Measurements from ENCODE around the gene CD36.
A peak's percentile ranks its signal among the peaks of the same experiment; 100 is the strongest.

CD36 gene

DNA sequence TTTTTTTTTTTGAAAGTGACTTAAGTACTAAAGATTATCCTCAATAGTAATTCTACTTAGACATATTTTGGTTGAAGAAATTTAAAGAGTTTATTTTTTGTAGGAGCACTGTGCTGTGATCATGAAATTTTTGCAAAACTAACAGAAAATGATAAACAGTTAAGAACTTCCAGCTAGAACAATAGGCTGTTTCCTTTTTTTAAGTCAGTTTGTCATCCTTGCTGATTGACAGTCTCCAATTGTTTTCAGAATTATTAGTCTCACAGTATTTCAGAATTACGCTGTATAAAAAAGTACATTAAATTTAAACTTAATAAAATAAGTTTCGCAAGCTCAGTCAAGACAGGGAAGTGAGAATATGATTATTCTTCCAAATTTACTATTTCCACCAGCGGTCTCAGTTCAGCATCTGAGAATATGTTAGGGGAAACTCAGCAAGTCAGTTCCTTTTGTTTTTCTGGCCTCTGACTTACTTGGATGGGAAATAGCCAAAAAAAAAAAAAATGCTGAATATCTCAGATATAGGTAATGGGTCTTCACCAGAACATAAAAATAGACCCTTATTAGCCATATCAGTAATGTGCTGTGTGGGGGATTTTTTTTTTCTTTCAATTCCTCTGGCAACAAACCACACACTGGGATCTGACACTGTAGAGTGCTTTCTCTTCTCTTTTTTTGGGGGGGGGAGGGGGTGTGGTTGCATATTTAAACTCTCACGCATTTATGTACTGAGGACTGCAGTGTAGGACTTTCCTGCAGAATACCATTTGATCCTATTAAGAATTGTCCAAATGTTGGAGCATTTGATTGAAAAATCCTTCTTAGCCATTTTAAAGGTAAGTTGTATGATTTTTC is at the start of gene CD36:
Gene CD36, plus strand, starts transcription at position 732 of the 855 bp plus-strand sequence. CDS start 8,099 bp downstream, outside the sequence.
- DNase-seq, result peak; percentile 92

DNA sequence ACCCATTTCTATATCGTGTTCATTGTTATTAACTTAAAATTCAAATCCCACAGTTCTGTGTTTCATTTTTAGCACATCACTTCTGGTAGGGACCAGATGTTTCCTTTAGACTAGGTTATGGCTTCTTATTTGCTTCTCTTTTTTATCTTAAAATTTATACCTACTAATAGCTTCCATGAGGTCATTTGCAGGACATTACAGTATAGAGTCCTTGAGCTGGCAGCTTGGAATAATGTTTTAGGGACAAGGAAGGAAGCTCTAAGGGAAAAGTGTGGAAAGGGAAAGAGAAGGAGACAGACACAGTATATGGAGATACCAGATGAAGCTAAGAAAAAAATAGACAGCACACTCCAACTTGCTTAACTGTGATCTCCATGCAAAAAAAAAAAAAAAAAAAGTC is 48.8 kb upstream of the CD36 start:
- DNase-seq, result no peak

DNA sequence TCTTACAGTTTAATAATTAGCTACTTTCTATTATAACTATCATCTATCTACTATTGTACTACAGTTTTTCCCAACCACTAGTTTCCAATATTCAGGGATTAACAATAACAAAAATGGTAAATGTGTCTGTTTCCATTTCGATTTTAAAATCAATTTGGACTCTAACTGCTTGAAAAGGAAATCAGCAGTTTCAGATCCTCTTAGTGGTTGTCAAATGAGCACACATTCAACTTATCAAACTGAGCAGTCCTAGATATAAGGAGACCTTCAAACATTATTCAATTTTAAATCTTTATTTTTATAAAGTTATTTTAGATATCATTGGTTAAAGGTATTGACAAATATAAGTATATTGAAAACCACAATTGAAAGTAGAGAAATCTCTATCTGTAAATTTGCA is 46.8 kb upstream of the CD36 start:
- DNase-seq, result peak; percentile 43

DNA sequence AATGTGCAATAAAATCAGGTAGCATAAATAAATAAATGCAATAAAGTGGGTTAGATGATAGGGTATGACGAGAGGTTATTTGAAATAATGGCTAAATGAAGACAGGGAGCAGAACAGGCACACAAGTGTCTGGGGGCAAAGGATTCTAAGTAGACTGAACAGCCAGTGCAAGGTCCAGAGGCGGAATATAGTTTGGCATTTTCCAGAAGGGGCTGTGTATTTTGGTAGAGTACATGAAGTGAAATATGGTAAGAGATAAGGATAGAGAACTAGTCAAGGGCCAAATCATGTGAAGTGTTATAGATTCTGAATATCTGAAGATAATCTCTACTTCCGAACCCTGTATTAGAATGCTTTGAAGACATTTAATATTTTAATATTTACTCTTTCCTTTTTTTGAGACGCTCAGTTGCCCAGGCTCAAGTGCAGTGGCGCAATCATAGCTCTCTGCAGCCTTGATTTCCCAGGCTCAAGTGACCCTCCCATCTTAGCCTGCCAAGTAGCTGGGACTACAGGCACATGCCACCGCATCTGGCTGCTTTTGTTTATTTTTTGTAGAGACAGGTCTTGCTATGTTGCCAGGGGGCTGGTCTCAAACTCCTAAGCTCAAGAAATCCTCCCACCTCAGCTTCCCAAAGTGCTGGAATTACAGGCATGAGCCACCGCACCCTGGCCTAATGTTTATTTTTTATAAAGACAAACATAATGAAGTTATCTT is 44.4 kb upstream of the CD36 start:
- no peak for DNase-seq

DNA sequence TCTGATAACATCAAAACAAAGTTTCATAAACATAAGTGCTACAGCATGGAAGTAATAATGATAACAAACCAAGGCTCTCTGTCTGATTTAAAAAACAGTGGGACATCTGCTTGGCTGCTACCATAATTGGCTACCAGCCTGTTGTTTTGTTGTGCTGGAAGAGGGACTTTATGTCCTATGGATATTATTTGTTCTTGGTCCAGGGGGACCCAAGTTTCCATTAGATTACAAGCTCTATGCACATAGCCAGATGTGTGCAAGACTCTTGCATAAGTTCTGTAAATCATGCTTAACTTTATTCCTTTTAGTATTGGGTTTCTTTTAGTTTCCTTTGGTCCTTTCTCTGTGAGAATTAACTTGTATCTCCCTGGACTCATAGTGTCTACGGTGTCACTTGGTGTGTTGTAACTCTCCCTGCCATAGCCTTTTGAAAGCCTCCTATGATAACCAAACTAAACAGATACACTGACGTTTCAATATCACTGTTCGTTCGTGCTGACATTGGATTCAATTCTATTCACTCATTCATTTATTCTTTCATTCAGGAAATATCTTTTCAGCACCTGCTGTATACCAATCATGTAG is 41.4 kb upstream of the CD36 start:
- DNase-seq, result no peak

DNA sequence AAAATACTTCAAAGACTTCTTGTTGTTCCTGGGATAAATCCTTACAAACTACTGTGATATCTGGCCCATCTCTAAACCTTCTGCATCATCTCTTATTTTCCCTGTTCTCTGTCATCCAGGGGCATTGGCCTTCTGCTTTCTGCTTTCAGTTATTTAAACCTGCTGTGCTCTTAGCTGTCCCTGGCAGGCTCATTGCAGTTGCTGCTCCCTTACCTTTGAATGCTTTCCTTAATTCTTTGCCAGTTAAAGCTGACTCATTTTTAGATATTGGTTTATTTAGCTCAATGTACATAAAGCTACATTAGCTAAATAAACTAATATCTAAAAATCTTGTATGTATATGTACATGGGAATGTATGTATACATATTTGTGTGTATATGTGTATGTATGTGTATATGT is 40.6 kb upstream of the CD36 start:
- DNase-seq, result no peak

DNA sequence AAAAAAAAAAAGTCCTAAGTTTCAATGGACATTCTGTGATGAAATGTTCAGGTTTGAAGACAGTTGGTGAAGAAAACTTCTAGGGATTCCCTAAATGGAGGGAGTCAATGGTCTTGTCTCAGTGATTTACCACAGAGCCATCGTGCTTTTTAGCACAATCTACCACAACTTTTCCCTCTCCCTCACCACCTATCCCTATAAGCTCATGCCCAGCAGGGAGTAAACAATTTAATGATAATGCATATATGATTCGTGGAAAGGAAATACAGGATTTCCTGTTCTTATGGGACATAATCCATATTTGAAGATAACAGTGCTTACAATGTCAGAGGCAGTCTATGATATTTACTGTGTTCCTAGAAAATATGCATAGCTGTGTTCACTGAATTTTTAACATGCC is 38.4 kb upstream of the CD36 start:
- no peak for DNase-seq

DNA sequence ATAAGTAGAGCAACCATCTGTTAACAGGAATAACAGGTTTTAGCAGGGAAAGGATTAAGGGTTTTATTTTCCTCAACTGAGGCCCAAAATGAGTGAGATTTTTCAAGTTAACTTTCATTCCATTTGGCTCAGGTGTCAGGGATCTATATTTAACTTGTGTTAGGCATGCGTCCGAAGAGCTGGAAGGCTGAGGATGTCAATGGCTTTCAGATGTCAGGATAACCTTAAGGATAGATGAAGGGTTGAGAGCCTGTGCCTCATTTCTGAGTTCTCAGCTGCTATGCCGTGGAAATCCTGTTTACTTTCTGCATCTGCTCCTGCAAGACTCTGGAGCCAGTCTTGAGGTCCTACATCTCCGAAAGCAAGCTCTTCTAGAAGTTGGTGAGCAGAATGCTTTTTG is 36.4 kb upstream of the CD36 start:
- DNase-seq, result no peak

DNA sequence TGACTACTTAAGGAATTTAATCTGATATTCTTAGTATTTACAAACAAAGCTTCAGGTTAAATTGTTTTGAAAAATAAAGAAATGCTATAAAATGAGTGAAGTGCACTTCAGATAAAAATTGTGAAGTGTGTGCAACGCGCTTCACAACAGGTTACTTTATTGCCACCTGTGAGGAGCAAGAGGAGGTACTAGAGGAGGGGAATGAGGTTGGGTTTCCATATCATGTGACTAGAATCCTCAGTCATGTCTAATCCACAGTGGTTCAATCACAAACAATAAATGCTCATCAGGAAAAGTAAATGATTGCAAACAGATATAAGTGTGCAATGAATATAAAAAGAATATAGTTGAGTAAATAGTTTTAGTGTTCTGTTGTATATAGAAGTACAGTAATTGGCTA is 34.5 kb upstream of the CD36 start:
- no peak for DNase-seq

DNA sequence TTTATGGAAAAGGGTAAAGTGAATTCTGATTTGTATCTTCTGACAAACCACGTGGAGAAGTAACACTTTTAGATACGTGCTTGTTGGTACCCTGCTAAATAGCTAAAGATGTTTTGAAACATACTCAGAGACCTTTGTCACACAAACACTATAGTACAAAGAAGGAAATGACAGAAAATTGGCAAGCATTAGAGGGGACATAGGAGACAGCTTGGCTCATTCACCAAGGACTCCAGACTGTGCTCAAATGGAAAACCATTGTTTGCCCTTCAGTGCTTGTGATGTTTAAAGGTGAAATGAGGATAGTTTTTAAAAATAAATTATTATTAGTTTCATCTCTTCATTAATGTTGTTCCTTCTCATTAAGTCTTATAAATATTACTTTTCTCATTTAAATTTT is 34.0 kb upstream of the CD36 start:
- DNase-seq, result no peak

DNA sequence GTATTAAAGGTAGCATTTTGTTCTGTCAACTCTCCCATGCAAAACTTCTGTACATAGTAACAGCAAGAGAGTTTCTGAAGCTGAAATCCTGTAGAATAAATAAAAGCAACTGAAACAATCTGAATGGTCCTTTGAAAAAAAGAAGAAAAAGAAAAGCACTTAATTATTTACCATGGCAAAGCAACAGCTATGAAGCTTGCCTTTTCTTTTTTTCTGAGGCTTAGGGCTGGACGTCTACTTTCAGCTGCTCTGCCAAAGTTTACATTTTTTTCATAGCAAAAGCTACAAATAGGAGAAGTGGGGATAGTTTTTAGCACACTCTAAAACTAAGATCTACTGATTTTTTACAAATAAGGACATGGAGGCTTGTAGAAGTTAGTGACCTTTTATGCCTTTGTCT is 31.3 kb upstream of the CD36 start:
- DNase-seq, result no peak

DNA sequence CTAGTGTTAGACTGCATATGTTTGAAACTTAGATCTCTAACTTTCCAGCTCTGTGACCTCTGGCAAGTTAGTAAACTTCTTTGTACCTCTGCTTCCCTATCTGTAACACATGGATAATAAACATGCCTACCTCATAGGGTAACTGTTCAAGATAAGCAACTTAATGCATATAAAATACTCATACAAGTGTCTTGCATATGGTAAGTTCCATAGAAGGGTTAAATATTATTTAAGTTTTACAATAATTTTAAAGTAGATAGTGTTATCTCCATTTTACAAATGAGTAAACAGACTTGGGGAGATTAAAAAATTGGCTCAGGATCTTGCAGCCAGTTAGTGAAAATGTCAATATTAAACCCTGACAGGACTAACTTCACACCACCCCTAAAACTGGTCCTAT is 30.1 kb upstream of the CD36 start:
- no peak for DNase-seq

DNA sequence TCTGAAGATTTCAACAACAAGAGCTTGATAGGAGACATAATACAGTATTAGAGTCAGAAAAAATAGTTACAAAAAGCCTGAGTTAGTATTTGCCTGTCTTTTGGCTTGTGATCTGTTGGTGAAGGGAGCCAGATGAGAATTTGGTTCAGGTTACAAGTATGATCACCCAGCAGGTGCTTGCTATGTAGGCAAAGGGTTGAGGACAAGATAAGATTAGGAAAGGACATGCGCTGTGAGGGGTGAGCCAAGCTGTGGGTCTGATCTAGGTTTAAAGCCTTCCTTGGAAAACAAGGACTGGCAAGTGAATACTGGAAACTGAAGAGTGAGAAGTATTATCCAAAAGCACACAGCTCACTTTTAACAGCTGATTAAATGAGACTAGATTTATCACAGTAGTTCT is 28.7 kb upstream of the CD36 start:
- DNase-seq, result no peak

DNA sequence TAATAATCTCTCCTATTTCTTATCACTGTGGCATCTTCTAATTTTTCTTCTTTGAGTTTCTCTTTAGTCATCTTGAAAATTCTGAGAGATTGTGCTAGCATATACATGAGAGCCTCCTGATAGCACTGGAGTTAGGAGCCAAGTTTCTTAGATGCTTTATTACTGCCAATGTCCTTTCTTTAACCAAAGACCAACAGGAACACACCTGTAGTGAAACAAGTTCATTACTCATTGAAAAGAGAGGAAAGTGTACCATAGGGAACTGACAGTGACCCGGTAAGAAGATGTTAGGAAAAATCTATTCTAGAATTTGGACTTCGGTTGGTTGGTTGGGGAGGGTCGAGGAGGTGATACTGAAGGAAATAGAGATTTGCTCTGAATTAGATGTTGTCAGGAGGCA is 27.1 kb upstream of the CD36 start:
- no peak for DNase-seq

DNA sequence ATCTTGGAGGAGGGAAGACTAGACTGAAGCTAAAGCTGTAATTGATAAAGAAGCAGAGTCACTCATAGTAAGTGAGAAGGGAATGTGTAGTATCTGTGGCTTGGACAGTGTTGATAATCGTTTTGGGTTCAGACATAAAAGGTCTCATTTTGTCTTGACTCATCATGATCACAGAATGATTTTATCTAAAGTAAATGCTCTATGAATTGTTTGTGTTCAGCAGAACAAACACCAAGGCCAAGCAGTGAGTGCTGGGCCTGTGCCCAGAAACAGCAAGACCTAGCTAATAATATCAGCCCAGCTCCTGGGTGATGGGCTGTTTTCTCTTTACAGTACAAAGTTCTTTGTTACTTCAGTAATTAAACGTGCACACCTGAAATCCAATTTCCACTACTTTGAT is 26.7 kb upstream of the CD36 start:
- DNase-seq, result no peak

DNA sequence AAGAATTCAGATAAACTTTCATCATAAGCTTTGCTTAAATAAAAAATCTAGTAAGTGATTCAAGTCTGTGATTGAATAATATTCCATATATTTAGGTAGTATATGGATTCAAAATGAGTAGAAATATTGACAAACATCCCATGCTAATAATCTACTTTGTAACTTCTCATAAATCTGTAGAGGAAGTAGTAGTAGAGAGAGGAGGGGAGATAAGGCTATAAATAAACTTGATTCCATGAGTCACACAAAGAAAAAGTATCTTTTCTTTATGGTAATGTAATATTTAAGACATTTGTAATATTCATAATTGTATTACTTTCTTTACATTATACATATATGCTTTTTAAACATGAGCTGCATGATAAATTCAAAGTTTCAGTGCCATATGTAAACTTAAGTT is 25.6 kb upstream of the CD36 start:
- DNase-seq, result no peak

DNA sequence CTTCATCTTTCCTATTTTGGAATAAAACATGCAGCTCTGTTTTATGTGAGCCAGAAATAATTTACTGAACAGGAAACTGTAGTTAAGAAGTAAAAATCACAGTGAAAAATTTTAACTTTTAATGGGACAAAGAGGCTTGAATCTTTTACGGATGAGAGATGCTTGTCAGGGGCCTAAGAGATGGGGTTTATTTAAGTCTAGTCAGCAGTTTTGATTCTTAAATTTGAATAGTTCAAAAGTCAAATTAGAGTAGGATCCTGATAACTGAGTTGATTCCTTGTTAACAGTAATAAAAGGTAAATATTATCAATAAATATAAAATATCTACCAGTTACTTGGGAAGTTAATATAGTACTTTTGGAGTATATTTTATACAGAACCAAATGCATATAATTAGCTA is 24.9 kb upstream of the CD36 start:
- no peak for DNase-seq

DNA sequence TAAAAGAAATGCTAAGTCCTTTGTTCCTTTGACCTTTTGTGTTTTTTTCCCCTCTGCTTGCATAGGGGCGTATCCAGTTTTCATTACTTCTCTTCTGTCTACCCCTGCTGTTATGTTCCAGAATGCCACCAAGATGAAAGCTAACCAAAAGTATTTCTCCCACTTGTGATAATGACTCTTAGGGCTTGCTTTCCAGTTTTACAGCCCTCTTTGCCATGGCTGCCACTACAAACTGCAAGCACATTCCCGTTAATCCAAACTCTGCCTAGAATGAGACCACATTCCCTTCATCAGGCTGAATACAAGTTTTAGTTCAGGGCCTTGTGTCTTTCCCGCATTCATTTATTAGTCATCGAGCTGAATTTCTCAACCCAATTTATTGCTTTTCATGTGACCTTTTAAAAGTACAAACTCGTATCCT is 23.6 kb upstream of the CD36 start:
- peak; percentile 46 for DNase-seq

DNA sequence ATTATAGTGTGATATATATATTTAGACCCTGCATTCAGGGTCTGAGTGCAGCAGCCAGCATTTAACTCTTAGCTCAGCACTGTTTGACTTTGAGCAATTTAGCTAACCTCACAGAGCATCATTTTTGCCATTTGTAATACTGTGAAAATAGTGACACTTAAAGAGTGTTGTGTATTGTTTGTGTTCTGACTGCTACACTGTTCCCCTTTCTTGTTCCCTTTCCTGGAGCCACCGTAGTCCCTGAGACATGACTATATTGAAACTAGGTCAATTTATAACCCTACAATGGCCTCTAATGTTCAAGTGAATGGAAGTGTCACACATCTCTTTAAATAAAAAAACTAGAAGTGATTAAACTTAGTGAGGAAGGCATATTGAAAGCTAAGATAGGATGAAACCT is 20.3 kb upstream of the CD36 start:
- DNase-seq, result peak; percentile 86

DNA sequence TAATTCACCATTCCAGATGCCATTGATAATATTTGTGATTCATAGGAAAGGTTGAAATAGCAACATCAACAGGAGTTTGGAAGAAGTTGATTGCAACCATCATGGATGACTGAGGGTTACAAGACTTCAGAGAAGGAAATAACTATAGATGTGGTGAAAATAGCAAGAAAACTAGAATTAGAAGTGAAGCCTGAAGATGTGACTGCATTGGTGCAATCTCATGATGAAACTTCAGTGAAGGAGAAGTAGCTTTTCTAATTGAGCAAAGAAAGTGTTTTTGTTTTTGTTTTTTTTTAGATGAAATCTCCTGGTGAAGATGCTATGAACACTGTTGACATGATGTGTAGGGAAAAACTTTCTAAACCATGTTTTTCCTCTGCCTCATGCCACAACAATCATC is 18.7 kb upstream of the CD36 start:
- peak; percentile 44 for DNase-seq

DNA sequence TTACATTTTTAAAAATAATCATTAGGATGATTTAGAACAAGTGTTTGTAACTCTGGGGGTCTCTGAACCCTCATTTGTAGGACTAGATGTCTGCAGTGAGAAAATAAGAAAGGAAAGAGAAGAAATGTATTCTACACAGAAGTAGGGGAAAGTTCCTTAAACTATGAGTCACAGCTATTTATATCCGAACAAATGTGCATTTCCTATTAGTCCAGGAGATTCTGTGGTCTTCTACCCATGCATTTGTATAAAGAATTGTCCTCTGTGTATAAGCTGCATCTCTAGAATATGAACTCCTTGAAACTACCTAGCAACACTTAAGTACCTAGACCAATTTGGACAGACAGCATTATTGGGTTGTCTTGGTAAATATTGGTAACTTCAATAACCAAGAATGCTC is 15.9 kb upstream of the CD36 start:
- peak; percentile 41 for DNase-seq

DNA sequence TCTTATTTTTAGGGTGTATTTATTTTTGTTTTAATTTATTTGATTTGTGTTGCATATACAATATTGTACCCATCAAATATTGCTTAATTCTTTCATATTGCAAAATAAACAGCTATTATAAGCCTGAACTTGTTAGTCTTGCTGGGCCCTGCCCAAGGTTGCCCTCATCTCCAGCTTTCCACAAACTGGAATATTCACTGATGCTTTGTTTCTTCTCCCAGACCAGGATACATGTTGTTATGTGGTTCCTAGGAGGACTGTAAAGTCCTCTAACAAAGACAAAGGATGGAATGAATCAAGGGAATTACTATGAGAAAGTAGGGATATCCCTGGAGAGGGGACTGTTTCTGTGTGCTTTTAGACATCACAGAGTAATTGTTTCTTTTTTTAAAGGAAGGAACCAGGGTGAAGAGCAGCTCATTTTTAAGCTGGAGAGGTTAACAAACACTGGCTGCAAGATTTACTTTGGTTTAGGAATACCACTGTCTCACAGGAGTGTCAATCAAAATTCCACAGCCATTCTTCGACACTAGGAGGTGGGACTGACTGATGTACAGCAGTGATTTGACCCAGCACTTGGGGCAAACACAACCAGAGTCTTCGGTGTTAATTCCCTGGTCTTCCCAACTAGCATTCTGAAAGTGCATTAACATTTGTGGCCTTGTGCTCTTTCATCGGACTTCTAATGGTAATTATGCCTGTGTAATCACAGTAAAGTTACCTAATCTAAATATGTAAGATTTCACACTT is 14.8 kb upstream of the CD36 start:
- DNase-seq, result no peak

DNA sequence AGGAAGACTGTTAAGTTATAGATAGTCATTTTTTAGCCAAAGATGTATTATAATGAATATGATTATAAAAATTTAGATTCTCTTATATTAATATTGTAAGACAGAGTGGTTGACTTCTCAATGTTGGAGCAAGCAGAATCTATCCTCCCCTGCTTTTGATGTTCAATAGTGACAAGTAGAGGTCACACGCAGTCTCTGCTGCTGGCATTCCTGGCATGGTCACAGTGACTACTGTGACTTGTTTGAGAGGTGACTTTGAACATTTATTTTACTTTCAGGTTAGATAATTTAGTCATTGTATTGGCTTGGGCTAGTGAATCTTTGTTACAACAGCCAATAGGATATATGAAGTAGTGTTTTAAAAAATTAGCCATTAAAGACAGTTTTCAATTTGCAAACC is 13.7 kb upstream of the CD36 start:
- no peak for DNase-seq

Data from suppressor macrophage treated with lipopolysaccharide for 4 hours (primary cell).